Right lobe of liver (tissue), 6 donors: Measurements from ENCODE around the gene ENDOV. TPM values are rescaled to one million over a fixed set of nuclear protein-coding genes. Genes with fewer than 3 reads are reported as not detected.

Source experiments
- ATAC-seq, 4 donors: fragments of 200-7000 bp; cut with Tn5 transposase; one replicate each; pipeline ENCODE4 v1.9.1; 2020; ENCODE audit warnings: mild to moderate bottlenecking in 4 of 4, moderate library complexity in 4 of 4
- DNase-seq, 3 donors: peaks; one replicate each; pipeline ENCODE4 v3.0.0-alpha.2; 2020
- H3K27ac ChIP-seq, 3 donors: fragments of 200-600 bp; one replicate each; pipeline ENCODE4 v1.8.0; 2022
- H3K27me3 ChIP-seq, 2 donors: fragments of 200-600 bp; one replicate each; pipeline ENCODE4 v1.8.0; 2022
- H3K36me3 ChIP-seq, 4 donors: fragments of 200-600 bp; sonication (generic) in 1 of 4; one replicate each; pipeline versions ENCODE4 v1.5.1 to v1.8.0; 2017 to 2022; ENCODE audit warnings: control low read depth in 1 of 4
- H3K4me1 ChIP-seq, 4 donors: fragments of 200-600 bp; sonication (generic) in 1 of 4; one replicate each; pipeline versions ENCODE4 v1.5.1 to v1.8.0; 2017 to 2022; ENCODE audit warnings: control low read depth in 1 of 4
- H3K4me3 ChIP-seq, 3 donors: fragments of 200-600 bp; one replicate each; pipeline ENCODE4 v1.8.0; 2022
- H3K9me3 ChIP-seq, 4 donors: fragments of 200-600 bp; sonication (generic) in 1 of 4; one replicate each; pipeline versions ENCODE4 v1.5.1 to v1.8.0; 2017 to 2022; ENCODE audit warnings: control low read depth in 1 of 4
- POLR2A ChIP-seq: fragments of 450-650 bp; IDR thresholded peaks from one replicate; pipeline ENCODE4 v1.6.1; 2017; ENCODE audit warnings: antibody characterized with exemption, mild to moderate bottlenecking
- WGBS: methylation state at CpG from one replicate; pipeline ENCODE4 v1.1.6; 2018; ENCODE audit warnings: low coverage, low lambda C conversion rate; ENCODE audit not compliant: insufficient coverage; ENCODE audit errors: missing lambda C conversion rate; 5-methylcytosine and 5-hydroxymethylcytosine counted together
- intact Hi-C, 2 donors: fragments of 100-400 bp; cut with DNase I; formaldehyde crosslinking; loops; one replicate each; pipeline versions ENCODE4 v1.11.2 to v1.14.1; 2022
- total RNA-seq, 6 experiments: library from RNA; depleted of rRNA in 2 of 6; stranded (reverse); fragments of >200 nt in 2 of 6; fragmentation: NEBNext Ultra II Directional in 3 of 6; extraction: Animal tissue kit (Norgen Biotek cat#: 25700) in 3 of 6; gene quantifications; one replicate each; pipeline versions ENCODE4 v1.1.0 to v1.2.4, GENCODE V29; 2016 to 2023
- TF ChIP-seq, protein P1 (sequence below), 4 donors: fragments of 200-600 bp in 3 of 4; fragments of 450-650 bp in 1 of 4; IDR thresholded peaks; one replicate each; pipeline versions ENCODE4 v1.5.1 to v1.8.0; 2016 to 2022; ENCODE audit warnings: antibody characterized with exemption in 4 of 4, mild to moderate bottlenecking in 2 of 4
- donor health status: DM: no; HTN: yes; CAD: no.
- donor health status: DM: no; HTN: no; CAD: no.
- donor health status: DM: no; HTN: no; CAD: no.
- donor health status: DM: no; HTN: yes; CAD: no.
- donor health status: DM: no; HTN: yes; CAD: no.

The ENDOV gene
- total RNA-seq, 6 experiments from 2014 or later = 6.8 to 14.1 (median 11.3) TPM

DNA sequence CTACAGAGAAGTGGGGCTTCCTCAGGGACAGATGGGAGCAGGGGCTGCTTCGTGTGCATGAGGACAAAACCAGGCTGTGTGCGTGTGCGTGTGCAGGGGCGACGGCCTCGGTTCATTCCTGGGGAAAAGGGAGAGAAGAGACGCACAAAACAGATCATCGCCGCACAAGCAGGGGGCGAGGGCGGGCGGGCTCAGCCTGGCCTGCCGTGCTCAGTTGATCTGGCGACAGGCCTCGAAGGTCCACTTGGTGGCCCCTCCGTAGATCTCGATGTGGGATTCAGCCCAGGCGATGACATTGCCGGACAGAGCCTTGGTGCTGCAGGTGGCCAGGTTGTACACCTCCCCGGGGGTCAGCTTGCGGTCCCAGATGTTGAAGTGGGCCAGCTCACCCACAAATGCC is 55.6 kb downstream of the ENDOV start:
- no peaks in the 10 kb centered on the region for H3K4me1 ChIP-seq
- no peaks in the 10 kb centered on the region for H3K9me3 ChIP-seq
- intact Hi-C loops = no loop called here
- TF ChIP-seq, protein P1, sequence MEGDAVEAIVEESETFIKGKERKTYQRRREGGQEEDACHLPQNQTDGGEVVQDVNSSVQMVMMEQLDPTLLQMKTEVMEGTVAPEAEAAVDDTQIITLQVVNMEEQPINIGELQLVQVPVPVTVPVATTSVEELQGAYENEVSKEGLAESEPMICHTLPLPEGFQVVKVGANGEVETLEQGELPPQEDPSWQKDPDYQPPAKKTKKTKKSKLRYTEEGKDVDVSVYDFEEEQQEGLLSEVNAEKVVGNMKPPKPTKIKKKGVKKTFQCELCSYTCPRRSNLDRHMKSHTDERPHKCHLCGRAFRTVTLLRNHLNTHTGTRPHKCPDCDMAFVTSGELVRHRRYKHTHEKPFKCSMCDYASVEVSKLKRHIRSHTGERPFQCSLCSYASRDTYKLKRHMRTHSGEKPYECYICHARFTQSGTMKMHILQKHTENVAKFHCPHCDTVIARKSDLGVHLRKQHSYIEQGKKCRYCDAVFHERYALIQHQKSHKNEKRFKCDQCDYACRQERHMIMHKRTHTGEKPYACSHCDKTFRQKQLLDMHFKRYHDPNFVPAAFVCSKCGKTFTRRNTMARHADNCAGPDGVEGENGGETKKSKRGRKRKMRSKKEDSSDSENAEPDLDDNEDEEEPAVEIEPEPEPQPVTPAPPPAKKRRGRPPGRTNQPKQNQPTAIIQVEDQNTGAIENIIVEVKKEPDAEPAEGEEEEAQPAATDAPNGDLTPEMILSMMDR (IDR thresholded peaks at IDR 0.05) = no peak
- no CpG with 5 or more reads among the region's 21 CpGs for WGBS
- ATAC-seq = no peak
- no peaks in the 10 kb centered on the region for H3K36me3 ChIP-seq
- no peak overlapping the region for H3K27ac ChIP-seq
- H3K27me3 ChIP-seq = peaks cover 0 to 8% of the 10 kb centered on the region in 2 donors
- no peak for DNase-seq
- no peak overlapping the region for H3K4me3 ChIP-seq

DNA sequence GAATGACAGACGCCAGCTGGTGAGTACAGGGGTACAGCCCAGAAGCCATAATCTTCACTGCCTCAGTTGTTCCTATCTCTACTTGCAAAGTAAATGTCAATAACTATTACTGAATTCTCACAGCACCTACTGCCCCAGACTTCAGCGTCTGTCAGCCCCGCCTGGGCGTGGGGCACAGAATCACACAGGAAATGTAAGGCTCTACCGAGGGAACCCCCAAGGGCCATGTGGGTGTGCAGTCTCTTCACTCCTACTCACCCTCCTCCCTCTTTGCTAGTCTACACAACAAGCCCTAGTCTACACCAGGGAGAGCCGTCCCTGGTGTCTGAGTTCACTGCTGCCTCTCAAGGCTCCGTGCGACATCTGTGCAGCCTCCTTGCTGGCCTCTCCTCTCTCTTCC is 57.0 kb downstream of the ENDOV start:
- DNase-seq (no peak), ATAC-seq (no peak)
- Histone ChIP-seq H3K4me1 (peaks cover 0 to 13% (median 0%) of the 10 kb centered on the region in 4 donors), H3K27me3 (peaks cover 0 to 17% of the 10 kb centered on the region in 2 donors), H3K9me3 (no peaks in the 10 kb centered on the region), H3K4me3 (no peak overlapping the region), H3K36me3 (no peaks in the 10 kb centered on the region), H3K27ac (no peak overlapping the region)
- TF ChIP-seq, protein P1 (IDR thresholded peaks at IDR 0.05) = no peak
- no peak for TF ChIP-seq POLR2A
- 72% methylated on average over 8 of the region's 8 CpGs for WGBS
- intact Hi-C loops = no loop called here

DNA sequence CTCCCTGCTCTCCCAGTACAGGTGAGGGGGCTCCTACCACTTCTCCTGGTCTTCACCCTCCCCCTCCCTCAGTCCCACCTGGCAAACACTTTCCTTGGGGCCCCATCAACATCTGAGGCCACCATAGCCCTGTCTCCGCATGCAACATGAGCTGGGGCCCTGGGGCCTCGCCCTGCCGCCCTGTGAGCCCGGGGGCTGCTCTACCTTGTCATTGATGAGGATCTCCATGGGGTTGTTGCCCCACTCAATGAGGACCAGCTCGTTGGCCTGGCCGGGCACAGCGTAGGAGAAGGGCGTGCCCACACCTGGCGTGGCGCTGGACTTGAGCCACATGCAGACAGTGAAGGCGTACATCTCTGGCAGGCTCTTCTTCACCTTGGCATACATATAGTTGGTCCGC is 58.0 kb downstream of the ENDOV start:
- no peak for DNase-seq
- Histone ChIP-seq H3K4me1 (peaks cover 0 to 23% (median 0%) of the 10 kb centered on the region in 4 donors), H3K27me3 (peaks cover 0 to 27% of the 10 kb centered on the region in 2 donors), H3K9me3 (no peaks in the 10 kb centered on the region), H3K27ac (no peak overlapping the region), H3K36me3 (no peaks in the 10 kb centered on the region), H3K4me3 (no peak overlapping the region)
- WGBS = no CpG with 5 or more reads among the region's 12 CpGs
- TF ChIP-seq POLR2A = no peak
- TF ChIP-seq, protein P1 (IDR thresholded peaks at IDR 0.05) = no peak
- intact Hi-C loops = no loop called here
- no peak for ATAC-seq

DNA sequence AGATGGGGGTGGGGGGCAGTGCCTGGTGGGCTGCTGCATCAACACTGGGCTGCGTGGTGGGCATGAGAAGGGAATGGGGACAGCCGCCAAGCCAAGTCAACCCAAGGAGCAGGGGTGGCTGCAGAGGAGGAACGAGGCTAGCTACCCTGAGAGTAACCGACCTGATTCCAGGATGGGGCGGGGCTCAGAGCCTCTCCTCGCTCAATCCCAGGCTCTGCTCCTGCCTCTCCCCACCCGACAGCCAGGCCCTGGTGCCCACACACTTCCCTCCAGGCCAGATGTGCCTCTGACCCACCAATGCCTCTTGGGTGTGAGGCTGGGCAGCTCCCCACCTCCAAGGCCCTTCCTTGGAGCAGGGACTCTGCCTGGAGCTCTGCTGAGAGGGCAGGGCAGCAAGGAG is 58.7 kb downstream of the ENDOV start:
- intact Hi-C loops = no loop called here
- DNase-seq = no peak
- no peaks in the 10 kb centered on the region for H3K36me3 ChIP-seq
- peaks cover 0 to 34% of the 10 kb centered on the region in 2 donors for H3K27me3 ChIP-seq
- H3K4me1 ChIP-seq = peaks cover 0 to 28% (median 0%) of the 10 kb centered on the region in 4 donors
- H3K9me3 ChIP-seq = no peaks in the 10 kb centered on the region
- no peak overlapping the region for H3K4me3 ChIP-seq
- H3K27ac ChIP-seq = no peak overlapping the region
- TF ChIP-seq POLR2A = no peak
- TF ChIP-seq, protein P1 (IDR thresholded peaks at IDR 0.05) = no peak
- no CpG with 5 or more reads among the region's 7 CpGs for WGBS
- ATAC-seq = no peak
